WTC11 (cell line): ENCODE measurements around the gene FUNDC1. TPM values are rescaled to one million over a fixed set of nuclear protein-coding genes. Genes with fewer than 3 reads are reported as not detected.

Experiments
- ATAC-seq: fragments of 200-7000 bp; cut with Tn5 transposase; 2 replicates; pipeline ENCODE4 v1.10.0; 2021; ENCODE audit warnings: mild to moderate bottlenecking, moderate library complexity
- Bru-seq: library from RNA; stranded (reverse); fragments of 400-500 nt; gene quantifications from one replicate; lab custom pipeline; 2021; lab: Mats Ljungman, UMichigan
- CTCF ChIA-PET: fragments of 300-600 bp; sonication (Branson Sonifier 250); formaldehyde crosslinking; loops from one replicate; lab custom pipeline; 2021; ENCODE audit warnings: antibody characterized with exemption; lab: Charles Lee
- POLR2A ChIA-PET: fragments of 350-600 bp; sonication (Branson Sonifier 250); formaldehyde crosslinking; loops from one replicate; lab custom pipeline; 2021; ENCODE audit warnings: antibody characterized with exemption; lab: Charles Lee
- DNase-seq: peaks from one replicate; pipeline ENCODE4 v3.0.0; 2021; ENCODE audit warnings: low spot score
- H3K27ac Mint-ChIP-seq: 2 replicates; pipeline ENCODE4 v1.8.0; 2021; ENCODE audit warnings: mixed read lengths
- H3K27me3 Mint-ChIP-seq: 2 replicates; pipeline ENCODE4 v1.8.0; 2021; ENCODE audit warnings: low read depth, mild to moderate bottlenecking, moderate library complexity, mixed read lengths
- H3K36me3 Mint-ChIP-seq: 2 replicates; pipeline ENCODE4 v1.8.0; 2021; ENCODE audit warnings: mixed read lengths
- H3K4me1 Mint-ChIP-seq: 2 replicates; pipeline ENCODE4 v1.8.0; 2022; ENCODE audit warnings: mixed read lengths
- H3K4me3 Mint-ChIP-seq: 2 replicates; pipeline ENCODE4 v1.8.0; 2021; ENCODE audit warnings: mild to moderate bottlenecking, moderate library complexity, mixed read lengths
- H3K9me3 Mint-ChIP-seq: 2 replicates; pipeline ENCODE4 v1.8.0; 2021; ENCODE audit warnings: mixed read lengths
- CREB1 ChIP-seq: sonication (generic); formaldehyde crosslinking; IDR thresholded peaks from 2 replicates; pipeline ENCODE4 v1.8.0; 2023; ENCODE audit warnings: mild to moderate bottlenecking, missing genetic modification reagents
- ELF4 ChIP-seq: sonication (generic); formaldehyde crosslinking; IDR thresholded peaks from 2 replicates; pipeline ENCODE4 v1.8.1; 2022; ENCODE audit warnings: low read depth, mild to moderate bottlenecking, moderate library complexity, missing genetic modification reagents
- ETV6 ChIP-seq: sonication (generic); formaldehyde crosslinking; IDR thresholded peaks from 2 replicates; pipeline ENCODE4 v1.8.1; 2022; ENCODE audit warnings: mild to moderate bottlenecking, missing genetic modification reagents
- FOXJ3 ChIP-seq: sonication (generic); formaldehyde crosslinking; IDR thresholded peaks from 2 replicates; pipeline ENCODE4 v1.9.0; 2021; ENCODE audit warnings: missing genetic modification reagents, mild to moderate bottlenecking, borderline replicate concordance
- MYBL2 ChIP-seq: sonication (generic); formaldehyde crosslinking; IDR thresholded peaks from 2 replicates; pipeline ENCODE4 v1.8.1; 2023; ENCODE audit warnings: mild to moderate bottlenecking, moderate library complexity, missing genetic modification reagents
- PRRX2 ChIP-seq: fragments of 250-450 bp; sonication (Bioruptor Pico); IDR thresholded peaks from 2 replicates; pipeline ENCODE4 v1.8.0; 2021; ENCODE audit warnings: mild to moderate bottlenecking
- SP1 ChIP-seq: sonication (generic); formaldehyde crosslinking; conservative IDR thresholded peaks from 2 replicates; pipeline ENCODE4 v1.8.1; 2022; ENCODE audit warnings: missing genetic modification reagents
- TEAD4 ChIP-seq: sonication (generic); formaldehyde crosslinking; IDR thresholded peaks from 2 replicates; pipeline ENCODE4 v1.8.0; 2022; ENCODE audit warnings: mild to moderate bottlenecking, missing genetic modification reagents
- ZNF232 ChIP-seq: sonication (generic); formaldehyde crosslinking; IDR thresholded peaks from 2 replicates; pipeline ENCODE4 v1.8.0; 2022; ENCODE audit warnings: mild to moderate bottlenecking, missing genetic modification reagents
- ZNF263 ChIP-seq: sonication (generic); formaldehyde crosslinking; IDR thresholded peaks from 2 replicates; pipeline ENCODE4 v1.8.1; 2022; ENCODE audit warnings: low read depth, mild to moderate bottlenecking, moderate library complexity, missing genetic modification reagents
- ZNF396 ChIP-seq: fragments of 250-450 bp; sonication (Bioruptor Pico); IDR thresholded peaks from 2 replicates; pipeline ENCODE4 v1.8.0; 2021; ENCODE audit warnings: mild to moderate bottlenecking, moderate library complexity, borderline replicate concordance
- ZNF423 ChIP-seq: fragments of 250-450 bp; sonication (Bioruptor Pico); IDR thresholded peaks from 2 replicates; pipeline ENCODE4 v2.1.2; 2022; ENCODE audit warnings: mild to moderate bottlenecking, moderate library complexity
- long read RNA-seq, 3 experiments: library from RNA in 1 of 3; library from capped mRNA in 1 of 3; library from polyadenylated mRNA in 1 of 3; unstranded in 2 of 3; stranded (forward) in 1 of 3; transcript quantifications; one replicate each; pipeline ENCODE4 v2.0.0, GENCODE V29; 2021
- total RNA-seq: library from RNA; stranded (reverse); gene quantifications from 3 replicates; pipeline ENCODE4 v1.2.3, GENCODE V29; 2021
- TF ChIP-seq, protein P1 (sequence below): sonication (generic); formaldehyde crosslinking; IDR thresholded peaks from 2 replicates; pipeline ENCODE4 v1.8.1; 2022; ENCODE audit warnings: low read depth, mild to moderate bottlenecking, moderate library complexity, missing genetic modification reagents, borderline replicate concordance
- TF ChIP-seq, protein P2 (sequence below): sonication (generic); formaldehyde crosslinking; IDR thresholded peaks from 2 replicates; pipeline ENCODE4 v1.8.1; 2023; ENCODE audit warnings: mild to moderate bottlenecking, missing genetic modification reagents
- TF ChIP-seq, protein P3 (sequence below): fragments of 250-450 bp; sonication (Bioruptor Pico); IDR thresholded peaks from 2 replicates; pipeline ENCODE4 v1.9.0; 2021; ENCODE audit warnings: moderate library complexity, mild to moderate bottlenecking, inconsistent platforms, borderline replicate concordance
- TF ChIP-seq, protein P4 (sequence below): sonication (generic); formaldehyde crosslinking; IDR thresholded peaks from 2 replicates; pipeline ENCODE4 v1.8.0; 2022; ENCODE audit warnings: mild to moderate bottlenecking, missing genetic modification reagents
- TF ChIP-seq, protein P5 (sequence below): sonication (generic); formaldehyde crosslinking; IDR thresholded peaks from 2 replicates; pipeline ENCODE4 v1.8.0; 2022; ENCODE audit warnings: mild to moderate bottlenecking, missing genetic modification reagents

Gene FUNDC1, protein sequence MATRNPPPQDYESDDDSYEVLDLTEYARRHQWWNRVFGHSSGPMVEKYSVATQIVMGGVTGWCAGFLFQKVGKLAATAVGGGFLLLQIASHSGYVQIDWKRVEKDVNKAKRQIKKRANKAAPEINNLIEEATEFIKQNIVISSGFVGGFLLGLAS
- total RNA-seq = 18.0 to 20.7 TPM (median 19.9 TPM) in 3 replicates
- percentile 67 among the genes with signal in this experiment for Bru-seq, nascent RNA
- long read RNA-seq, experiment 1, transcript FUNDC1-201 (5 exons, 1,196 nt) = major isoform, 24 of 40 reads
- long read RNA-seq, experiment 1, transcript FUNDC1-202 (4 exons, 1,069 nt) = minor isoform, 7 of 40 reads
- long read RNA-seq, experiment 1, partial matches to known transcripts = 0 of 40 reads
- long read RNA-seq, experiment 1, other reads (novel, unspliced or antisense) = 9 of 40 reads
- long read RNA-seq, experiment 2, transcript FUNDC1-202 (4 exons, 1,069 nt) = minor isoform, 8 of 34 reads
- long read RNA-seq, experiment 2, transcript FUNDC1-201 (5 exons, 1,196 nt) = major isoform, 18 of 34 reads
- long read RNA-seq, experiment 2, partial matches to known transcripts = 2 of 34 reads
- long read RNA-seq, experiment 2, other reads (novel, unspliced or antisense) = 6 of 34 reads
- long read RNA-seq, experiment 3, transcript FUNDC1-201 (5 exons, 1,196 nt) = major isoform, 87 of 93 reads
- long read RNA-seq, experiment 3, partial matches to known transcripts = 0 of 93 reads
- long read RNA-seq, experiment 3, other reads (novel, unspliced or antisense) = 6 of 93 reads

DNA sequence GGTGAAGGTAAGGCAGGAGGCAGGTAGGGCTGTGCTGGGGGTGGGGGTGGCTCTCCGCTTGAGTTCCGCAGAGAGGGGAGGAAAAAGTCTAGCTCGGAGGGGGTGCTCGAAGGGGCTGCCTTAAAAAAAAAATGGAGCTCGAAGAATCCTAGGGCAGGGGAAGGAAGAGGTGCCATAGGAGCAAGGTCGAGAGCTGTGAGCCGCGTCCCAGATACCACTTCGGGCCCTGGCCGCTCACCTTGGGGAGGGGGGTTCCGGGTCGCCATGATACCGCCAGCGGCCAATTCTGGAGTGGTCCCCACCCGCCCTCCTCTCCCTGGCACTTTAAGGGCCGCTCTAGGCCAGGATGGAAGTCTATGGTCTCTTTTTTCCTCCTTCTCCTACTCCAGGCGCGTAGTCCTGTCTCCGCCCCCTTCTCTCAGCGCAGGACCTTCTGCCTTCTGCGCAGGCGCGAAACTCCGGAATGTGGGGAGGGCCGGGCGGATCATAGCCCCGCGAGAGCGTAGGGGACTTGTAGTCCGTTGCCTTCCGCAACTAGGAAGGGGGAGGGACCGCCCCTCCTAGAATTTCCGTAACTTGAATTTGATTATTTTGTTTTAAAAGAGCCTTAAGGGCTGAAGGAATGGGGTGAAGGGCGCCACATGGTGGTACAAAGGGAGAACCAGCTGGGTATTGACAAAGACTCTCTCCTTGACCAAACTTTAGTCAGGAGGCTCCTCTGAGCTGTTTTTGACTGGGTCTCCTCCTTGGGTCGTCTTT lies at the start of gene FUNDC1:
FUNDC1 (minus strand) TSS at position 293 of the 759 bp plus-strand sequence; CDS start at position 266, 27 bp downstream.
- DNase-seq (peak; percentile 96), ATAC-seq (peak; percentile 93)
- no peaks in the 10 kb centered on the region; the same call in 1 of the 2 replicates for H3K27me3 Mint-ChIP-seq
- H3K36me3 Mint-ChIP-seq = peaks cover 14% of the 10 kb centered on the region
- peak within 1 kb of the TSS; percentile 91 for H3K27ac Mint-ChIP-seq
- peaks cover 30% of the 10 kb centered on the region for H3K4me1 Mint-ChIP-seq
- ChIA-PET CTCF (interaction anchor here (1.3 to 1.5 kb wide), 2 partner anchors 39 to 584 kb away, joined by 3 to 5 read pairs; no protein-coding TSS in a partner anchor), POLR2A (no interaction called here)
- peak within 1 kb of the TSS; percentile 85 for H3K4me3 Mint-ChIP-seq
- no peaks in the 10 kb centered on the region for H3K9me3 Mint-ChIP-seq
- no peak for TF ChIP-seq ZNF396
- TF ChIP-seq SP1 = 0 out of 2 replicates have a peak, but pooled peaks have one; percentile 26
- no peak for TF ChIP-seq CREB1

DNA sequence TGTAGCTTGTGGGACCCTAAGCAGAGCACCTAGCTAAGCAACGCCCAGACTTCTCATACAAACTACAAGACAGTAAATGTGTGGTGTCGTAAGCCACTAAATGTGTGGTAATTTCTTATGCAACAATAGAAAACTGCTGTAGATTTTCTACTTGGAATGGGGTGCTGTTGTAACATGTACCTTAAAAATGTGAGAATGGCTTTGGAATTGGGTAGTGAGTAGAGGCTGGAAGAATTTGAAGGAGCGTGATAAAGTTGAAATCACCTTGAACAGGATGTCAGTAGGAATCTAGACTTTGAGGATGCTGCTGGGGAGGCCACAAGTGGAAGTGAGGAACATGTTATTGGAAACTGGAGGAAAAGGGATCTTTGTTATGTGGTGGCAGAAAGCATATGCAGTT lies 43.2 kb upstream of the FUNDC1 start:
- peaks cover 6% of the 10 kb centered on the region for H3K36me3 Mint-ChIP-seq
- H3K9me3 Mint-ChIP-seq = peaks cover 6% of the 10 kb centered on the region
- ATAC-seq (no peak), DNase-seq (no peak)
- no peak for TF ChIP-seq MYBL2 (CRISPR knock-in tag)
- no peak for TF ChIP-seq TEAD4 (CRISPR knock-in tag)
- no peaks in the 10 kb centered on the region for H3K27me3 Mint-ChIP-seq
- no peak overlapping the region for H3K27ac Mint-ChIP-seq
- no peaks in the 10 kb centered on the region for H3K4me1 Mint-ChIP-seq
- POLR2A ChIA-PET = no interaction called here
- CTCF ChIA-PET = no interaction called here
- no peak overlapping the region for H3K4me3 Mint-ChIP-seq

DNA sequence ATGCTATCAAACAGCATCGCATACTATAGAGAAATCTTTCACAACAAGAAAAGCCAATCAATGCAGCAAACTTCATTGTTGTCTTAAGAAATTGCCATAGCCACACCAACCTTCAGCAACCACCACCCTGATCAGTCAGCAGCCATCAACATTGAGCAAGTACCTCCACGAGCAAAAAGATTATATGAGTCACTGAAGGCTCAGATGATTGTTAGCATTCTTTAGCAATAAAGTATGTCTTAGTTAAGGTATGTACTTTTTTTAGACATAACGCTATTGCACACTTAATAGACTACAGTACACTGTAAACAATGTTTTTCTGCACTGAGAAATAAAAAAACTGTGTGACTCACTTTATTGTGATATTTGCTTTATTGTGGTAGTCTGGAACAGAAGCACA lies 37.8 kb upstream of the FUNDC1 start:
- POLR2A ChIA-PET = no interaction called here
- no peak for TF ChIP-seq FOXJ3
- TF ChIP-seq, protein P1, sequence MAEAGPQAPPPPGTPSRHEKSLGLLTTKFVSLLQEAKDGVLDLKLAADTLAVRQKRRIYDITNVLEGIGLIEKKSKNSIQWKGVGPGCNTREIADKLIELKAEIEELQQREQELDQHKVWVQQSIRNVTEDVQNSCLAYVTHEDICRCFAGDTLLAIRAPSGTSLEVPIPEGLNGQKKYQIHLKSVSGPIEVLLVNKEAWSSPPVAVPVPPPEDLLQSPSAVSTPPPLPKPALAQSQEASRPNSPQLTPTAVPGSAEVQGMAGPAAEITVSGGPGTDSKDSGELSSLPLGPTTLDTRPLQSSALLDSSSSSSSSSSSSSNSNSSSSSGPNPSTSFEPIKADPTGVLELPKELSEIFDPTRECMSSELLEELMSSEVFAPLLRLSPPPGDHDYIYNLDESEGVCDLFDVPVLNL (CRISPR knock-in tag) = no peak
- TF ChIP-seq, protein P2, sequence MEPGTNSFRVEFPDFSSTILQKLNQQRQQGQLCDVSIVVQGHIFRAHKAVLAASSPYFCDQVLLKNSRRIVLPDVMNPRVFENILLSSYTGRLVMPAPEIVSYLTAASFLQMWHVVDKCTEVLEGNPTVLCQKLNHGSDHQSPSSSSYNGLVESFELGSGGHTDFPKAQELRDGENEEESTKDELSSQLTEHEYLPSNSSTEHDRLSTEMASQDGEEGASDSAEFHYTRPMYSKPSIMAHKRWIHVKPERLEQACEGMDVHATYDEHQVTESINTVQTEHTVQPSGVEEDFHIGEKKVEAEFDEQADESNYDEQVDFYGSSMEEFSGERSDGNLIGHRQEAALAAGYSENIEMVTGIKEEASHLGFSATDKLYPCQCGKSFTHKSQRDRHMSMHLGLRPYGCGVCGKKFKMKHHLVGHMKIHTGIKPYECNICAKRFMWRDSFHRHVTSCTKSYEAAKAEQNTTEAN (CRISPR knock-in tag) = no peak
- TF ChIP-seq, protein P3, sequence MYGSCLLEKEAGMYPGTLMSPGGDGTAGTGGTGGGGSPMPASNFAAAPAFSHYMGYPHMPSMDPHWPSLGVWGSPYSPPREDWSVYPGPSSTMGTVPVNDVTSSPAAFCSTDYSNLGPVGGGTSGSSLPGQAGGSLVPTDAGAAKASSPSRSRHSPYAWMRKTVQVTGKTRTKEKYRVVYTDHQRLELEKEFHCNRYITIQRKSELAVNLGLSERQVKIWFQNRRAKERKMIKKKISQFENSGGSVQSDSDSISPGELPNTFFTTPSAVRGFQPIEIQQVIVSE (CRISPR knock-in tag) = no peak
- TF ChIP-seq ZNF232 (CRISPR knock-in tag) = no peak
- no peak for TF ChIP-seq ZNF423 (CRISPR knock-in tag)
- TF ChIP-seq, protein P4, sequence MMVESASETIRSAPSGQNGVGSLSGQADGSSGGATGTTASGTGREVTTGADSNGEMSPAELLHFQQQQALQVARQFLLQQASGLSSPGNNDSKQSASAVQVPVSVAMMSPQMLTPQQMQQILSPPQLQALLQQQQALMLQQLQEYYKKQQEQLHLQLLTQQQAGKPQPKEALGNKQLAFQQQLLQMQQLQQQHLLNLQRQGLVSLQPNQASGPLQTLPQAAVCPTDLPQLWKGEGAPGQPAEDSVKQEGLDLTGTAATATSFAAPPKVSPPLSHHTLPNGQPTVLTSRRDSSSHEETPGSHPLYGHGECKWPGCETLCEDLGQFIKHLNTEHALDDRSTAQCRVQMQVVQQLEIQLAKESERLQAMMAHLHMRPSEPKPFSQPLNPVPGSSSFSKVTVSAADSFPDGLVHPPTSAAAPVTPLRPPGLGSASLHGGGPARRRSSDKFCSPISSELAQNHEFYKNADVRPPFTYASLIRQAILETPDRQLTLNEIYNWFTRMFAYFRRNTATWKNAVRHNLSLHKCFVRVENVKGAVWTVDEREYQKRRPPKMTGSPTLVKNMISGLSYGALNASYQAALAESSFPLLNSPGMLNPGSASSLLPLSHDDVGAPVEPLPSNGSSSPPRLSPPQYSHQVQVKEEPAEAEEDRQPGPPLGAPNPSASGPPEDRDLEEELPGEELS (CRISPR knock-in tag) = no peak
- no peak for TF ChIP-seq ZNF396
- no peak for TF ChIP-seq ZNF263 (CRISPR knock-in tag)
- TF ChIP-seq ETV6 = no peak
- no peak for TF ChIP-seq ELF4 (CRISPR knock-in tag)
- TF ChIP-seq PRRX2 = no peak
- TF ChIP-seq, protein P5, sequence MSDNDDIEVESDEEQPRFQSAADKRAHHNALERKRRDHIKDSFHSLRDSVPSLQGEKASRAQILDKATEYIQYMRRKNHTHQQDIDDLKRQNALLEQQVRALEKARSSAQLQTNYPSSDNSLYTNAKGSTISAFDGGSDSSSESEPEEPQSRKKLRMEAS = no peak
- H3K27me3 Mint-ChIP-seq = no peaks in the 10 kb centered on the region
- no peak overlapping the region for H3K27ac Mint-ChIP-seq
- DNase-seq = no peak
- peaks cover 6% of the 10 kb centered on the region for H3K36me3 Mint-ChIP-seq
- ATAC-seq = no peak
- CTCF ChIA-PET = no interaction called here
- no peak overlapping the region for H3K4me3 Mint-ChIP-seq
- H3K9me3 Mint-ChIP-seq = peaks cover 6% of the 10 kb centered on the region
- H3K4me1 Mint-ChIP-seq = no peaks in the 10 kb centered on the region
